ENCODE data around the gene UTS2B. TPM values are rescaled to one million over a fixed set of nuclear protein-coding genes. Genes with fewer than 3 reads are reported as not detected.

UTS2B gene
- total and polyA plus RNA-seq, 2 experiments from 2014 or later: 0.21 TPM; not detected in 1

DNA sequence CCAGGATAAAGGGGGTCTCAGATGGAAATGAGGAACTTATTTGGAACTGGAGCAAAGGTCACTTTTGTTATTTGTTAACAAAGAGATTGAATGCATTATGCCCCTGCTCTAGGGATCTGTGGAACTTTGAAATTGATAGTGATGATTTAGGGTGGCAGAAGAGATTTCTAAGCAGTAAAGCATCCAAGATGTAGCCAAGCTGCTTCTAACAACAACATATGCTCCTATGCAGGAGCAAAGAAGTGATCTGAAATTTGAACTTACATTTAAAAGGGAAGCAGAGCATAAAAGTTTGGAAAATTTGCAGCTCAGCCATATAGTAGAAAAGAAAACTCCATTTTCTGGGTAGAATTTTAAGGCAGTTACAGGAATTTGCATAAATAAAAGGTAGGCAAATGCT lies 31.5 kb downstream of the UTS2B start:
- H3K79me2 ChIP-seq (replicated peaks; ENCODE audit: insufficient read depth): no peaks in the 10 kb centered on the region
- H3F3A ChIP-seq (replicated peaks; ENCODE audit: low read depth): no peaks in the 10 kb centered on the region
- no peaks in the 10 kb centered on the region for H4K20me1 ChIP-seq (replicated peaks; ENCODE audit: insufficient read depth)
- H3K27ac Mint-ChIP-seq: no peak overlapping the region
- no peak overlapping the region for H3K27ac ChIP-seq (ENCODE audit: low read depth)
- H3K4me2 ChIP-seq: no peak overlapping the region
- no peak overlapping the region for H3K4me3 Mint-ChIP-seq
- no peaks in the 10 kb centered on the region for H3K9me2 ChIP-seq (ENCODE audit: insufficient read depth)
- no peak for ATAC-seq
- no peak for DNase-seq (ENCODE audit: low spot score)
- H3K36me3 Mint-ChIP-seq (ENCODE audit: low read depth): no peaks in the 10 kb centered on the region
- no peaks in the 10 kb centered on the region for H3K27me3 ChIP-seq (ENCODE audit: insufficient read depth)
- peaks cover 5% of the 10 kb centered on the region for H3K27me3 Mint-ChIP-seq (ENCODE audit: insufficient read depth, low read depth, poor library complexity)
- H2AFZ ChIP-seq: no peak overlapping the region
- H3K4me1 ChIP-seq (ENCODE audit: insufficient read depth): peaks cover 12% of the 10 kb centered on the region
- no peaks in the 10 kb centered on the region for H3K9me3 Mint-ChIP-seq
- no peaks in the 10 kb centered on the region for H3K36me3 ChIP-seq (ENCODE audit: insufficient read depth)
- H3K4me1 Mint-ChIP-seq: peaks cover 22% of the 10 kb centered on the region
- TF ChIP-seq STAT1 (IDR thresholded peaks at IDR 0.05; ENCODE audit: unreplicated experiment) (no peak), ZNF462 (CRISPR knock-in tag; IDR thresholded peaks at IDR 0.05) (no peak), ZNF114 (CRISPR knock-in tag; IDR thresholded peaks at IDR 0.05) (no peak)
- TF ChIP-seq, protein P1, sequence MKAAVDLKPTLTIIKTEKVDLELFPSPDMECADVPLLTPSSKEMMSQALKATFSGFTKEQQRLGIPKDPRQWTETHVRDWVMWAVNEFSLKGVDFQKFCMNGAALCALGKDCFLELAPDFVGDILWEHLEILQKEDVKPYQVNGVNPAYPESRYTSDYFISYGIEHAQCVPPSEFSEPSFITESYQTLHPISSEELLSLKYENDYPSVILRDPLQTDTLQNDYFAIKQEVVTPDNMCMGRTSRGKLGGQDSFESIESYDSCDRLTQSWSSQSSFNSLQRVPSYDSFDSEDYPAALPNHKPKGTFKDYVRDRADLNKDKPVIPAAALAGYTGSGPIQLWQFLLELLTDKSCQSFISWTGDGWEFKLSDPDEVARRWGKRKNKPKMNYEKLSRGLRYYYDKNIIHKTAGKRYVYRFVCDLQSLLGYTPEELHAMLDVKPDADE (IDR thresholded peaks at IDR 0.05): no peak
- H3K4me3 ChIP-seq: no peak overlapping the region

GRCh38 chr3:191296041-191296541 lies 34.2 kb downstream of the UTS2B start:
- peaks cover 7% of the 10 kb centered on the region for H3K4me1 Mint-ChIP-seq
- no peaks in the 10 kb centered on the region for H3K9me3 Mint-ChIP-seq
- no peak for TF ChIP-seq JUNB (IDR thresholded peaks at IDR 0.05; ENCODE audit: unreplicated experiment)
- TF ChIP-seq, protein P1 (IDR thresholded peaks at IDR 0.05): no peak
- no peak for TF ChIP-seq CTCF (conservative IDR thresholded peaks at IDR 0.05; ENCODE audit: low read depth in 2 of 2)
- TF ChIP-seq EZH2phosphoT487 (IDR thresholded peaks at IDR 0.05; ENCODE audit: unreplicated experiment): no peak
- TF ChIP-seq POLR2AphosphoS5 (IDR thresholded peaks at IDR 0.05; ENCODE audit: low read depth): no peak
- no peak for TF ChIP-seq ZNF114 (CRISPR knock-in tag; IDR thresholded peaks at IDR 0.05)
- TF ChIP-seq NANOG (IDR thresholded peaks at IDR 0.05; ENCODE audit: borderline replicate concordance): no peak

More at GRCh38 chr3:191296041-191296541, 34.2 kb downstream of the UTS2B start:
- no peaks in the 10 kb centered on the region for H3K9me2 ChIP-seq (ENCODE audit: insufficient read depth)
- H3K27me3 Mint-ChIP-seq (ENCODE audit: insufficient read depth, low read depth, poor library complexity): peaks cover 7% of the 10 kb centered on the region
- no peak overlapping the region for H3K4me3 Mint-ChIP-seq
- H3K4me2 ChIP-seq: no peak overlapping the region
- DNase-seq (ENCODE audit: low spot score) (no peak), ATAC-seq (no peak)
- no peaks in the 10 kb centered on the region for H3K79me2 ChIP-seq (replicated peaks; ENCODE audit: insufficient read depth)
- H4K20me1 ChIP-seq (replicated peaks; ENCODE audit: insufficient read depth): no peaks in the 10 kb centered on the region
- no peaks in the 10 kb centered on the region for H3K36me3 Mint-ChIP-seq (ENCODE audit: low read depth)
- H3F3A ChIP-seq (replicated peaks; ENCODE audit: low read depth): no peaks in the 10 kb centered on the region
- no peaks in the 10 kb centered on the region for H3K27me3 ChIP-seq (ENCODE audit: insufficient read depth)
- no peaks in the 10 kb centered on the region for H3K36me3 ChIP-seq (ENCODE audit: insufficient read depth)
- no peak overlapping the region for H3K4me3 ChIP-seq
- H3K27ac ChIP-seq (ENCODE audit: low read depth): no peak overlapping the region
- H2AFZ ChIP-seq: no peak overlapping the region
- H3K27ac Mint-ChIP-seq: no peak overlapping the region
- H3K4me1 ChIP-seq (ENCODE audit: insufficient read depth): no peaks in the 10 kb centered on the region; the same call in 1 of the 2 replicates

All from GM23338 (cell line).